HG03139 (cell line): ENCODE measurements around the gene RP2.
A peak's percentile ranks its signal among the peaks of the same experiment; 100 is the strongest.

Source experiments
- ATAC-seq: cut with Tn5 transposase; IDR thresholded peaks from one replicate; pipeline ENCODE4 v1.9.1; 2021; ENCODE audit not compliant: unreplicated experiment

The RP2 gene

GRCh38 chrX:46841346-46841745 is 4.5 kb downstream of the RP2 start:
- no peak for ATAC-seq

- no peak for ATAC-seq
Measured at GRCh38 chrX:46844913-46845312, 8.1 kb downstream of the RP2 start.

- ATAC-seq = no peak
Measured at GRCh38 chrX:46849933-46850332, 13.1 kb downstream of the RP2 start.

- no peak for ATAC-seq
Measured at GRCh38 chrX:46850771-46851170, 13.9 kb downstream of the RP2 start.

- ATAC-seq = no peak
Measured at GRCh38 chrX:46856483-46856882, 19.6 kb downstream of the RP2 start.

GRCh38 chrX:46860557-46860956 is 23.7 kb downstream of the RP2 start:
- no peak for ATAC-seq

- no peak for ATAC-seq
Measured at GRCh38 chrX:46863072-46863471, 26.2 kb downstream of the RP2 start.

- no peak for ATAC-seq
Measured at GRCh38 chrX:46864606-46865005, 27.8 kb downstream of the RP2 start.

GRCh38 chrX:46865281-46865680 is 28.4 kb downstream of the RP2 start:
- no peak for ATAC-seq

- ATAC-seq = no peak
Measured at GRCh38 chrX:46866726-46867125, 29.9 kb downstream of the RP2 start.

- no peak for ATAC-seq
Measured at GRCh38 chrX:46873746-46874145, 36.9 kb downstream of the RP2 start.

- no peak for ATAC-seq
Measured at GRCh38 chrX:46876901-46877300, 40.1 kb downstream of the RP2 start.

GRCh38 chrX:46882266-46882665 is 45.4 kb downstream of the RP2 start:
- no peak for ATAC-seq

- ATAC-seq = no peak
Measured at GRCh38 chrX:46884799-46885198, 48.0 kb downstream of the RP2 start.

- ATAC-seq = no peak
Measured at GRCh38 chrX:46898207-46898606, 61.4 kb downstream of the RP2 start.

- ATAC-seq = peak; percentile 86
Measured at GRCh38 chrX:46903458-46904242, 66.8 kb downstream of the RP2 start.

- no peak for ATAC-seq
Measured at GRCh38 chrX:46904626-46905025, 67.8 kb downstream of the RP2 start.

- ATAC-seq = no peak
Measured at GRCh38 chrX:46910415-46910814, 73.6 kb downstream of the RP2 start.

- ATAC-seq = no peak
Measured at GRCh38 chrX:46912098-46912602, 75.3 kb downstream of the RP2 start, which contains the start of gene JADE3. Gene JADE3 (plus strand): TSS chrX:46912421. CDS start chrX:46984895, 72,474 bp downstream.

- ATAC-seq = no peak
Measured at GRCh38 chrX:46912603-46913491, 76.0 kb downstream of the RP2 start.

GRCh38 chrX:46913667-46914066 is 76.8 kb downstream of the RP2 start:
- no peak for ATAC-seq

- ATAC-seq = no peak
Measured at GRCh38 chrX:46916273-46916672, 79.4 kb downstream of the RP2 start.
